ENCODE data around the gene LPP.

The LPP gene

GRCh38 chr3:188822411-188822810 lies 668.5 kb downstream of the LPP start:
- DNase-seq = no peak

- DNase-seq = no peak
These were observed 670.6 kb downstream of the LPP start for GRCh38 chr3:188824566-188824965.

- DNase-seq = no peak
These were observed 671.9 kb downstream of the LPP start for GRCh38 chr3:188825901-188826300.

- no peak for DNase-seq
These were observed 672.6 kb downstream of the LPP start for GRCh38 chr3:188826574-188826973.

GRCh38 chr3:188827103-188827502 lies 673.1 kb downstream of the LPP start:
- DNase-seq = no peak

GRCh38 chr3:188827576-188827975 lies 673.6 kb downstream of the LPP start:
- no peak for DNase-seq

- DNase-seq = no peak
These were observed 675.2 kb downstream of the LPP start for GRCh38 chr3:188829130-188829529.

- no peak for DNase-seq
These were observed 675.6 kb downstream of the LPP start for GRCh38 chr3:188829576-188829975.

- no peak for DNase-seq
These were observed 676.9 kb downstream of the LPP start for GRCh38 chr3:188830893-188831292.

GRCh38 chr3:188832146-188832545 lies 678.2 kb downstream of the LPP start:
- DNase-seq = no peak

GRCh38 chr3:188832961-188833721 lies 679.2 kb downstream of the LPP start:
- DNase-seq = no peak

- DNase-seq = no peak
These were observed 680.4 kb downstream of the LPP start for GRCh38 chr3:188834349-188834748.

- no peak for DNase-seq
These were observed 685.3 kb downstream of the LPP start for GRCh38 chr3:188839187-188839695.

GRCh38 chr3:188840290-188840689 lies 686.3 kb downstream of the LPP start:
- DNase-seq = no peak

- no peak for DNase-seq
These were observed 687.9 kb downstream of the LPP start for GRCh38 chr3:188841906-188842305.

- DNase-seq = no peak
These were observed 688.7 kb downstream of the LPP start for GRCh38 chr3:188842639-188843038.

- DNase-seq = no peak
These were observed 690.1 kb downstream of the LPP start for GRCh38 chr3:188844096-188844495.

- DNase-seq = no peak
These were observed 691.6 kb downstream of the LPP start for GRCh38 chr3:188845514-188845913.

GRCh38 chr3:188848947-188849346 lies 695.0 kb downstream of the LPP start:
- DNase-seq = no peak

GRCh38 chr3:188853856-188854771 lies 700.2 kb downstream of the LPP start:
- DNase-seq = no peak

GRCh38 chr3:188854772-188855149 lies 700.8 kb downstream of the LPP start:
- no peak for DNase-seq

- DNase-seq = no peak
These were observed 701.7 kb downstream of the LPP start for GRCh38 chr3:188855675-188856074.

GRCh38 chr3:188860147-188860546 lies 706.2 kb downstream of the LPP start:
- no peak for DNase-seq

Measured in KG1 (cell line).